GM19463 (cell line): ENCODE measurements around the gene KIRREL3.
A peak's percentile ranks its signal among the peaks of the same experiment; 100 is the strongest.
"Not testable (repeated sequence)": the region's sequence is repeated elsewhere in the genome, so short reads cannot be mapped to it uniquely, and the experiment has no call there.

Experiments used
- ATAC-seq: cut with Tn5 transposase; IDR thresholded peaks from one replicate; pipeline ENCODE4 v1.9.1; 2021; ENCODE audit warnings: mild to moderate bottlenecking, moderate library complexity; ENCODE audit not compliant: unreplicated experiment

Gene KIRREL3

DNA sequence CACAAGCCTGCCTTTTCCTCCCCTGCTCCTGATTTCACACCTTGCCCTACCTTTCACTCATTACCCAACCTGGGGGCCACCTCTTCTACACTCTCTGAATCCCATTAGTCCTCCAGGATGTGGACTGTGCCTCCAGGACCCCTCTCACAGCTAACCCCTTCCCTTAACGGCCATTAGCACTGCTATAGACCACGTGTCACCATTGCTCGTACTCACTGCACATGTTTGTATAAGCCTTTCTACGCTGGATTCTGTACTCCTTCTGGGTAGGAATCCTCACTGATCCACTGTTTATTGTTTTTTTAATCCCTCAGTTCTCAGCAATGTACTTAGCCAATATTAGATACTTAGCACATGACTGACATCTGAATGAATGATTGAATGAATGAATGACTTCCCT lies 40.9 kb downstream of the KIRREL3 start:
- no peak for ATAC-seq

DNA sequence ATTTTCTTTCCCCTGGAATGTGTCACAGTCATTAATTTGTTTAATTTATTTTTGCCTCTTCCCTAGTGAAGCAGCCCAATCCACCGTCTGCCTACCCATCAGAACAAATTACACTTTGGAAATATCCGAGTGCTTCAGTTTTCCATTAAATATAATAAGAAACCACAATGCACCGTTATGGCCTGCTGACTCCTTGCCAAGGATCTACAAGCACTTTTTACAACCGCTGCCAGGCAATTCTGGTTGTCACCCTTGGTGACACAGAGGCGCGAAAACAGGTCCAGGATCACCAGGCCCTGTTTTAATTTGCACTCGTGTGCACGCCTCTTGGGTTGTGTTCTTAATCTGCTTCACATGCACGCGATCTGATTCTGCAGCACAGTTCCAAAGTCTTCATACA lies 43.9 kb downstream of the KIRREL3 start:
- no peak for ATAC-seq

GRCh38 chr11:126952533-126952932 lies 48.0 kb downstream of the KIRREL3 start:
- ATAC-seq: not testable (repeated sequence)

DNA sequence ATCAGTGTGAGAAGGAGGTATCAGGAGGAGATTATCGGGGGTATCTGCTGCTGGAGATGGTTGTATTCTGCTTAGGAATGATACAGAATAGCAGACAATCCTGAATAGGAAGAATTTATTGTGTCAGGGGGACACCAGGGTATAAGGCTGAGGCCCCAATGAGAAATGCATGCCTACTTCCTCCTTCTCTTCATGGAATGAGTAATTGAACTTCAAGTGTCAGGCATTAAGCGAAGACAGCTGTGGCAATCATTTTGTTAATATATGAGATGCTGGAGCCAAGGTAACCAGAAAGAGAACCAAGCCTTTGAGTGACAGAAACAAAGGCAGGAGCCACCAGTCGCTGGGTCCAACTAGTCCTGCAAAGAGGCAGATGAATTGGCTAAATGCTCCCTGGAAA lies 49.1 kb downstream of the KIRREL3 start:
- no peak for ATAC-seq

DNA sequence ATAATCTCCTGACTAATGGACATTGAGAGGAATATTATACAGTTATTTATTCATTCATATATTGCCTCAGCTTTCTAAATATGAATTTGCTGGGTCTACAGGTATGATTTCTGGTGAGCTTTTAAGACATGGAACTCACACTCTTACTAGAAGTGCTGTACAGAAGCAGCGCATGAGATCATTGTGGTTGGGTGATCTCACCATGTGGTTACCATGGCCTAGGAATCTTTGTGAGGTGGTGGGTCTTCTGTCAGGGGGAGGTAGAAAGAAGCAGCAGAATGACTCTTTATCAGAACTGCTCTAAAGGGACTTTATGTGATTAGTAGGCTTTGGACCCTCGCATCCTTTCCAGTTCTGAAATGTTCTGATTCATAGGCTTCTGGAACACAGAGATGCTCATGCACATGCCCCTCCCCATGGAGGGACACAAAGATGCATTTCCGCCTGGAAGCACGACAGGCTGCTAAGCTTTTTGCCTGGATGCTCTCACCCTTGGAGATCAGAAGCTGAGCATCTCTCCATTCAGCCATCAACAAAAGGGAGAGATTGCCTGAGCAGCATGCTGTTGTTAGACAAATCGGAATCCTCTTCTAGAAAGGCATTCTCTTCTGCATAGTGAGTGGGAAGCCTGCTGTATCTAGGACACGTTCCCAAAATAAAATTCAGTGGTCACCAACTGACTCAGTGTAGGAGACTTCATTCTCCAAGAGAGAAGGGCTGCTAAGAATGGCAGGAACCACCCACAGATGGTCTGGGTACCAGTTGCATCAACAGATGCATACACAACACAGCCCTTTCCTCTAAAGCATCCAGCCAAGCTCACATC lies 51.3 kb downstream of the KIRREL3 start:
- ATAC-seq: no peak

GRCh38 chr11:126948563-126948962 lies 52.0 kb downstream of the KIRREL3 start:
- no peak for ATAC-seq

GRCh38 chr11:126945319-126945718 lies 55.3 kb downstream of the KIRREL3 start:
- ATAC-seq: no peak

- ATAC-seq: no peak
Observed at GRCh38 chr11:126943316-126943715, 57.3 kb downstream of the KIRREL3 start.

GRCh38 chr11:126942146-126942545 lies 58.4 kb downstream of the KIRREL3 start:
- no peak for ATAC-seq

DNA sequence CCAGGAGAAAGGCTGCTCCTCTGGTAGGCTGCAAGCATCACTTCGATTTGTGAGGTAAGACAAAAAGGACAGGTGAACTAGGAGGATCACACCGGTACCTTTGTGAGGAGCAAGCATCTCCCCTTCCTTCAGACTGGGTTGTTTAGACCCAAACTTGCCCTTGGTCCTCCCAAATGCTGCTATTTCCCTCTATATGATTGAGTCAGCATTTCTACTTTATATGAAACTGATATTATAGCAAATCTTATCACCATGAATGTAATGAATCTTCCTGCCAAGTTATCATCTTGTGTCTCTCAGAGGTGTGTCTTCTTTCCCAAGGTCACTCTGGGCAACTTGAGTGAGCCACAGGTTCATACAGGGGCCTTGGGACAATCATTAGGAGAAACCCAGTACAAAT lies 61.0 kb downstream of the KIRREL3 start:
- ATAC-seq: no peak

DNA sequence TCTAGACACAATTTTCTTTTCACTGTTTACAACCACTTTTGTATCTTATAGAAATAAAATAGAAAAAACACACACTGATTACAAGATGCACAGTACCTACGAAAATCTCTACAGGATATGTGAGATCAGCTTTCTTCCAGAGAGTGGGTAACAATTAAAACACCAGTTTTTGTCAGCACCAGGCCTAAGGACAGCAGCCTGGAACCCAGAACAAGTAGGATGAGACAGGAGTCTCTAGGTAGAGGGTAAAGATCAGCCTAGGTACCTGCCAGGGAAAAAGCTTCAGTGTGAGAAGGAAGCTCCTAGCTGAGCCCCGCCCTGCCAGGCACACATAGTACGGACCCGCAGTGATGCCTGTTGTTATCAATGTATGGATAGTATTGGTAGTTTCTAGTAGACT lies 61.9 kb downstream of the KIRREL3 start:
- no peak for ATAC-seq

- no peak for ATAC-seq
Observed at GRCh38 chr11:126930091-126930841, 70.3 kb downstream of the KIRREL3 start.

GRCh38 chr11:126929179-126930061 lies 71.2 kb downstream of the KIRREL3 start:
- no peak for ATAC-seq

DNA sequence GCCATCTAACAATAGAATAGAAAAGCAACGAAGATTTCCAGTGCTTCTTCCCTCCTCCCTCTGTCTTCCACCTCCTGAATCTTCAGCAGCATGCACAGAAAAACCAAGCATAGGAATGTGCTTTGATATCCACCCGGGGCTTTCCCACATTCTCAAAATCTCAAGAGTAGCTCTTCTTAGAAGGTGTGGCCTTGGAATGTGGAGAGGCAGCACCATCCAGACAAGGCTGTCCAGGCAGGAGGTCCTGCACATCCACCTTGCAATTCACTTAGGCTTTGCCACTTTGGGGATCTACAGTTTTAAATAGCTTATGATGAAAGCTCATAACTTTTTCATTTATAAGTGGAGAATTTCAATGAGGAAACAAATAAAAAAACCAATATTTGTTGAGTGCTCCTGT lies 72.9 kb downstream of the KIRREL3 start:
- no peak for ATAC-seq

DNA sequence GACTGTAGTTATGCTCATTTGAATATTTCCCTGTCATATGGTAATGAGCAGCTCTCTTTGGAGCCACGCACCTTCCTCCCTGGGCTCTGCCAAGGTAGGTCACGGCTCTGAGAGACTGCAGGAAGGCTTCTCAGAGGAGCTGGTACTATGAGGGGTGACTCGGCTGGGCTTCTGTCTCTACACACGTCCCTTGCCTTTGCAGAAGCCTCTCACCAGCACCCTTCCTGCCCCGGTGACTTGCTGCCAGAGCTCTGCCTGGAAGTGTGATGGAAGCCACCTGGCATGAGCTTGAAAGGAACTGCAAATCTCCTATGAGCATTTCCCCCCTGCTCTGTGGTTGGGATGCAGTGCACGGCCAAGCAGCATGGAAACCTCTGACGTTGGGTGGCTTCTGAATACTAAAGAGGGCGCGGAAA lies 74.2 kb downstream of the KIRREL3 start:
- no peak for ATAC-seq

DNA sequence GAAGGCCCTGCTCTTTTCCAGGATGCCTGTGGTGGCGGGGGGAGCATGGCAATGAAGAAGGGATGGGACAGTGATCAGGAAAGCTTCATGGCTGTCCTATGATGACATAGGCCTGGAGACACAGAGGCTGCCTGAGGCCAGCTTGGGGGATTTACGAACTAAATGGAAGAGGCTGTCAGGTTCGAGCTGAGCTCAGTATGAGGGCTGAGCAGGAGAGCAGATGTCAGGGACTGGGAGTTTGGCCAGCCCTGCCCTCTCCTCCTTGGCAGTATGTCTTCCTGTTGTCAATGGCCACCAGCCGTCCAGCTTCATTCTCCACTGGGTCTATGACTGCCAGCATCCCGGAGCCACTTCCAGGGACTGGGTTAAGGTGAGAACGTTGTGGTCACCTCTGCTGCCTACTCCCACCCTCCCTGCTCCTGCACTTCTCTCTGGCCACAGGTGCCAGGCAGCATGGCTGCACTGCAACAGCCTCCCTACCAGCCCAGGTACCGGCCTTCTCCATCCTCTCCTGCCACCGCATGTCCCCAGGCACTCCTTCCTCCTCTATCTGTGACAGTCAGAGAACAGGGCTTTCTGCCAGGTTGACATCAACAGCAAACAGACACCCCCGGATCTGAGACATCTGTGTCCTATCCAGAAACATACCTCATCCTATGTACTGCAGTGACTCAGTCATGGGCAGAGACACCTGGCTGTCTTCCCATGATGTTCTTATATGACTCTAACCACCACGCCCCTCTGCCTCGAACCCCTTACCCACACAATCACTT lies 75.1 kb downstream of the KIRREL3 start:
- peak; percentile 36 for ATAC-seq

DNA sequence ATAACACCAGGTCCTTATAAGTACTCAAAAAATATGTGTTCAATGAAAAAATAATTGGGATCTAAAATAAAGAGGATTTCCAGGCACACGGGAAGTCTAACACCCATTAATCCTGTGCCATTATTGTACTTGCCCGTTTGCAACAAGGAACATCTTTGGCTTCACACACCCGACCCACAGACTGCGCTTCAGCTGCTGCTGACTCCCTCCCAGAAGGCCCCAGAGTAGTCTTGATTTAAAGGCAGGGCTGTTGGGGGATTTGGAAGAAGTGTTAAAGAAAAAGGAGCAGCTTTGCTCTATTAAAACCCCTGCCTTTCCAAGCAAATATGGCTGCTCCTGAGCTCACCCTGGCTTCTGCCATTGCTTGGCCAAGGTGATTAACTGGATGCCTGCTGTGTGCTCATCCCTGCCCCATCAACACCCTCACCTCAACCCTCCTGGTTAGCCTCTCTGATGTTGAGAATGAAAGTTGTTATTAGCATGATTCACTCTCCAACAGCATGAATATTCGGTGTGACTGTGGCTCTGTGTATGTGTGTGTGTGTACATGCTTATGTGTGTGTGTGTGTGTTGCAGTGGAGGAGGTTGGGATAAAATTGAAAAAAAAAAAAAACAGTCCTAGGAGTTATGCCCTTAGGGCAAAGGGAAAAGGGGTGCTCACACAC lies 76.1 kb downstream of the KIRREL3 start:
- no peak for ATAC-seq

DNA sequence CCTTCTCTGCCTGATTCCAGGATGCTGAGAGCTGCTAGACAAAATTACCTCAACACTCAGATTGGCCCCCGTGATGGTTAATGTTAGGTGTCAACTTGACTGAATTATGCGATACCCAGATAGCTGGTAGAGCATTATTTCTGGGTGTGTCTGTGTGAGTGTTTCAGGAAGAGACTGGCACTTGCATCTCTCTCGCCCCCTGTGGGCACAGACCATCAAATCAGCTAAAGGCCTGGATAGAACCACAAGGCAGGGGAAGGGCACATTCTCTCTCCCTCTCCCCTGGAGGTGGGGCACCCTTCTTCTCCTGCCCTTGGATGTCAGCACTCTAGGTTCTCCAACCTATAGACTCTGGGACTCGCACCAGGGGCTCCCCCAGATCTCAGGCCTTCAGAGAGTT lies 79.7 kb downstream of the KIRREL3 start:
- ATAC-seq: no peak

DNA sequence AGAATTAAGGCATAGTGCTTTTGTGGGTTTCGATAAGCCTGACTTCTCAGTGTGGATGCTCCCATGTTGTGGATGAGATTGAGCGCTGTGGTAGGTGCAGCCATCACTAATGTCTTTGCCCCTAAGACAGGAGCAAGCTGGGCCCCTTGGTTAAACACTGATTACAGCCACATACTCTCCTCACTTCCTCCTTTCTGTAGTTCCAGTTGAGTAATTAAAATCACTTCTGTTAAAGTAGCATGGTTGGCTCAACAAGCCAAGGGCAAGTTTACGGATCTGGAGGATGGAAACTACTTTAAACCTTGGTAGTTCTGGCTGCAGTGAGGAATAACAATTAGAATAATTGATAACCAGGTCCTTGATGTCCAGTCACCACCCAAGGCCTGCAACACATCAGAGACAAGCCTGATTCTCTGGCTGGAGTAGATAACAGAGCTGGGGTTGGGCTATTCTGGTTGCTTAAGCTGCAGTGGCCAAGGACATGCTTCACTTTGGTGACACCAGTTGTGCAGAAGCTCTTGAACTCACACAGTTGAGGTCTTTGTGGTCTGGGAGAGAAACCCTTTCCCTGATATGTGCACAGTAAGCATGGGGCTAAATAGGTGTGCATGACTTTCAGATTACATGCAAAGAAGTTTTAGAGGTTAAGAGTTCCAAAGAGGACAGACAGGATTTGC lies 81.3 kb downstream of the KIRREL3 start:
- peak; percentile 35 for ATAC-seq
